GM23248 (cell line): ENCODE data around the gene REXO4.

ENCODE experiments used
- EZH2 ChIP-seq: fragments of 200-600 bp; sonication (generic); IDR thresholded peaks from 2 replicates; pipeline ENCODE4 v1.6.1; 2018; ENCODE audit warnings: antibody characterized with exemption, mild to moderate bottlenecking; ENCODE audit not compliant: insufficient read depth, poor library complexity, severe bottlenecking
- EZH2phosphoT487 ChIP-seq: fragments of 200-600 bp; sonication (generic); IDR thresholded peaks from 2 replicates; pipeline ENCODE4 v1.6.1; 2018; ENCODE audit warnings: antibody characterized with exemption, moderate library complexity, mild to moderate bottlenecking, low read depth; ENCODE audit not compliant: insufficient read depth

- no peak for TF ChIP-seq EZH2phosphoT487
- TF ChIP-seq EZH2 = no peak
These were observed 23.8 kb upstream of the REXO4 start for GRCh38 chr9:133441571-133441970.
